A172 (cell line): ENCODE results near the gene CES2. TPM values are rescaled to one million over a fixed set of nuclear protein-coding genes. Genes with fewer than 3 reads are reported as not detected.

Experiments used
- DNase-seq: peaks from one replicate; pipeline ENCODE4 v3.0.0-alpha.2; 2015; ENCODE audit warnings: low spot score
- total RNA-seq: library from RNA; depleted of rRNA; stranded (reverse); fragments of >200 nt; shearing (Covaris generic); gene quantifications from 2 replicates; pipeline ENCODE4 v1.2.3, GENCODE V29; 2014

The CES2 gene
- total RNA-seq, 1 experiment from 2014 or later: 19.7 TPM

- no peak for DNase-seq
These were observed 32.4 kb upstream of the CES2 start for GRCh38 chr16:66902648-66903543.

GRCh38 chr16:66903544-66904427 is 31.5 kb upstream of the CES2 start:
- DNase-seq: no peak

GRCh38 chr16:66904428-66904845 is 30.9 kb upstream of the CES2 start:
- no peak for DNase-seq

GRCh38 chr16:66904846-66905632 is 30.3 kb upstream of the CES2 start:
- no peak for DNase-seq

- no peak for DNase-seq
These were observed 29.4 kb upstream of the CES2 start for GRCh38 chr16:66905633-66906539.

GRCh38 chr16:66906916-66907836 is 28.1 kb upstream of the CES2 start:
- no peak for DNase-seq

GRCh38 chr16:66908116-66908515 is 27.2 kb upstream of the CES2 start:
- no peak for DNase-seq

- DNase-seq: no peak
These were observed 26.4 kb upstream of the CES2 start for GRCh38 chr16:66908762-66909559.

GRCh38 chr16:66910175-66910940 is 25.0 kb upstream of the CES2 start:
- DNase-seq: no peak

GRCh38 chr16:66911112-66911511 is 24.2 kb upstream of the CES2 start:
- DNase-seq: no peak

GRCh38 chr16:66911801-66912200 is 23.5 kb upstream of the CES2 start:
- DNase-seq: no peak

- no peak for DNase-seq
These were observed 22.2 kb upstream of the CES2 start for GRCh38 chr16:66913081-66913480.

- no peak for DNase-seq
These were observed 21.6 kb upstream of the CES2 start for GRCh38 chr16:66913711-66914110.

- no peak for DNase-seq
These were observed 20.8 kb upstream of the CES2 start for GRCh38 chr16:66914541-66914940.

GRCh38 chr16:66915041-66915440 is 20.3 kb upstream of the CES2 start:
- no peak for DNase-seq

- DNase-seq: no peak
These were observed 18.8 kb upstream of the CES2 start for GRCh38 chr16:66916518-66916917.

GRCh38 chr16:66917741-66918140 is 17.6 kb upstream of the CES2 start:
- no peak for DNase-seq

GRCh38 chr16:66918355-66918754 is 17.0 kb upstream of the CES2 start:
- DNase-seq: no peak
